Psoas muscle (tissue), 8 donors: ENCODE measurements around the gene AQP12B. TPM values are rescaled to one million over a fixed set of nuclear protein-coding genes. Genes with fewer than 3 reads are reported as not detected.
"Not testable (repeated sequence)": the region's sequence is repeated elsewhere in the genome, so short reads cannot be mapped to it uniquely, and the experiment has no call there.

Experiments
- ATAC-seq, 4 donors: fragments of 200-7000 bp; cut with Tn5 transposase; one replicate each; pipeline ENCODE4 v1.9.1; 2020; ENCODE audit warnings: moderate library complexity in 3 of 4, mild to moderate bottlenecking in 2 of 4
- DNase-seq, 2 donors: peaks; one replicate each; pipeline ENCODE4 v3.0.0-alpha.2; 2020
- H3K27ac ChIP-seq: fragments of 200-600 bp; one replicate; pipeline ENCODE4 v1.8.0; 2022
- H3K27me3 ChIP-seq, 3 donors: fragments of 200-600 bp in 1 of 3; one replicate each; pipeline versions ENCODE4 v1.6.1 to v1.8.0; 2013 to 2022; ENCODE audit warnings: low read length in 2 of 3, mild to moderate bottlenecking in 2 of 3, moderate library complexity in 1 of 3; ENCODE audit not compliant: insufficient read depth in 3 of 3
- H3K36me3 ChIP-seq, 2 donors: fragments of 200-600 bp in 1 of 2; one replicate each; pipeline versions ENCODE4 v1.6.1 to v1.8.0; 2013 to 2022; ENCODE audit warnings: low read depth in 1 of 2, mild to moderate bottlenecking in 1 of 2, moderate library complexity in 1 of 2; ENCODE audit not compliant: insufficient read depth in 1 of 2
- H3K4me1 ChIP-seq: fragments of 200-600 bp; one replicate; pipeline ENCODE4 v1.8.0; 2022
- H3K4me3 ChIP-seq: fragments of 200-600 bp; one replicate; pipeline ENCODE4 v1.8.0; 2022; ENCODE audit warnings: mild to moderate bottlenecking
- H3K9me3 ChIP-seq: fragments of 200-600 bp; one replicate; pipeline ENCODE4 v1.8.0; 2022
- WGBS, 3 donors: extraction: QIAGEN DNeasy Blood & Tissue Kit; methylation state at CpG; one replicate each; pipeline versions ENCODE4 v1.1.6 to v1.1.7; 2013; 5-methylcytosine and 5-hydroxymethylcytosine counted together
- intact Hi-C, 2 donors: fragments of 100-400 bp; cut with DNase I; formaldehyde crosslinking; loops; one replicate each; pipeline versions ENCODE4 v1.11.0 to v1.14.2; 2022
- polyA plus RNA-seq, 3 donors: library from polyadenylated mRNA; stranded (reverse); fragments of 200-250 nt; gene quantifications; one replicate each; pipeline ENCODE4 v1.2.3, GENCODE V29; 2013
- total RNA-seq, 4 donors: library from RNA; stranded (reverse); fragmentation: NEBNext Ultra II Directional in 2 of 4; extraction: Animal tissue kit (Norgen Biotek cat#: 25700) in 2 of 4; gene quantifications; one replicate each; pipeline versions ENCODE4 v1.2.1 to v1.2.4, GENCODE V29; 2021 to 2023
- TF ChIP-seq, protein P1 (sequence below): fragments of 200-600 bp; IDR thresholded peaks from one replicate; pipeline ENCODE4 v1.8.0; 2022; ENCODE audit warnings: antibody characterized with exemption
- donor health status: healthy with polysubstance abuse.
- donor health status: DM: no; HTN: no; CAD: no; lungs with moderate emphysema.
- donor health status: Bipolar disorder and iron deficiency.
- donor health status: healthy.
- donor health status: DM: yes; HTN: yes; CAD: no.
- donor health status: DM: no; HTN: no; CAD: no.
- donor health status: DM: no; HTN: no; CAD: no.
- donor health status: DM: yes; HTN: yes; CAD: no.

AQP12B gene
- total and polyA plus RNA-seq, 7 donors = not detected

GRCh38 chr2:240702640-240703011 lies 19.9 kb upstream of the AQP12B start:
- intact Hi-C loops = loop anchor here in 1 of 2 donors (10.0 kb wide), 1 partner anchor 188 kb away; no protein-coding TSS in a partner anchor

DNA sequence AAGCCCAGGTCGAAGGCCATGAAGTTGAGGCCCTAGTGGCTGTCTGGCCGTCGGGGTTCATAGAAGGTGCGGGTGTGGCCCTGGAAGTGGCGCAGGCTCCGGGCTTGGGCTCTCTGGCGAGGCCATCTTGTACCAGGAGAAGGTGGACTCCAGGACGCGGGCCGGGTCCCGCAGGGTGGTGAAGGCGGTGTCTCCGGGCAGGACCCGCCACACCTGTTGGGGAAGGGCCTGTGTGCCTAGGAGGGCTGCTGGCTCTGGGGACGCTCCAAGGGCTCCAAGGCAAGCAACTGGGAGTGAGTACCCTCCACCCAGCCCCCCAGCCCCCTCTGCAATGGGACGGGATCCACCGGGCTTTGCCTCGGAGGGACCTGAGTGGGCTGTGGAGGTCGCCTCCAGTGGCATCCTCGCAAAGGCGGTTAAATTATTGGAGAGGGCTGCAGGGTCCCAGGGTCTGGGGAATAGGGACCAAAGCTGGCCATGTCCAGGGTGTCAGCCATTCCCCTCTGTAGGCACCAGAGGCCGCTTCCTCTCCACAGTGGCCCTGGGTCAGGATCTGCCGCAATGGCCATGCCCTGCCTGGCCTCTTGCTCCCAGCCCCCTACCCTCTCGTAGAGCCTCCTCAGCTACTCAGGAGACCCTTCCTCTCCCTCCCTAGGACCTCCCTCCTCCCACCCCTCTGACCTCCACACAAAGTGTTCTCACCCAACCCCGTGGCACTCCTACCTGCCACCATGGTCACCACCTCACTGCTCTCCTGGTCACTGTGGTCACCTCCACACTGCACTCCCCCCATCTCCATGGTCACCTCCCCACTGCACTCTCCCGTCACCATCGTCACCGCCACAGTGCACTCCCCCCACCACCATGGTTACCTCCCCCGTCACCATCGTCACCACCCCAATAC lies 19.3 kb upstream of the AQP12B start:
- ATAC-seq = no peak
- intact Hi-C loops = loop anchor here in 1 of 2 donors (10.0 kb wide), 1 partner anchor 187 kb away; no protein-coding TSS in a partner anchor
- H3K36me3 ChIP-seq = no peaks in the 10 kb centered on the region
- peak in 1 of 2 donors; percentile 12 for DNase-seq
- 84 to 90% (median 88%) methylated on average over 27 to 30 of the region's 30 CpGs for WGBS, 3 donors
- no peak overlapping the region for H3K4me3 ChIP-seq
- H3K27me3 ChIP-seq = peaks cover 0 to 21% (median 6%) of the 10 kb centered on the region in 3 donors
- H3K9me3 ChIP-seq = no peaks in the 10 kb centered on the region
- H3K27ac ChIP-seq = no peak overlapping the region
- H3K4me1 ChIP-seq = no peaks in the 10 kb centered on the region
- TF ChIP-seq, protein P1, sequence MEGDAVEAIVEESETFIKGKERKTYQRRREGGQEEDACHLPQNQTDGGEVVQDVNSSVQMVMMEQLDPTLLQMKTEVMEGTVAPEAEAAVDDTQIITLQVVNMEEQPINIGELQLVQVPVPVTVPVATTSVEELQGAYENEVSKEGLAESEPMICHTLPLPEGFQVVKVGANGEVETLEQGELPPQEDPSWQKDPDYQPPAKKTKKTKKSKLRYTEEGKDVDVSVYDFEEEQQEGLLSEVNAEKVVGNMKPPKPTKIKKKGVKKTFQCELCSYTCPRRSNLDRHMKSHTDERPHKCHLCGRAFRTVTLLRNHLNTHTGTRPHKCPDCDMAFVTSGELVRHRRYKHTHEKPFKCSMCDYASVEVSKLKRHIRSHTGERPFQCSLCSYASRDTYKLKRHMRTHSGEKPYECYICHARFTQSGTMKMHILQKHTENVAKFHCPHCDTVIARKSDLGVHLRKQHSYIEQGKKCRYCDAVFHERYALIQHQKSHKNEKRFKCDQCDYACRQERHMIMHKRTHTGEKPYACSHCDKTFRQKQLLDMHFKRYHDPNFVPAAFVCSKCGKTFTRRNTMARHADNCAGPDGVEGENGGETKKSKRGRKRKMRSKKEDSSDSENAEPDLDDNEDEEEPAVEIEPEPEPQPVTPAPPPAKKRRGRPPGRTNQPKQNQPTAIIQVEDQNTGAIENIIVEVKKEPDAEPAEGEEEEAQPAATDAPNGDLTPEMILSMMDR = no peak

More at GRCh38 chr2:240702640-240703011, 19.9 kb upstream of the AQP12B start:
- 75 to 81% (median 79%) methylated on average over 9 of the region's 9 CpGs for WGBS, 3 donors
- H3K27ac ChIP-seq = no peak overlapping the region
- H3K4me3 ChIP-seq = no peak overlapping the region
- ATAC-seq (no peak), DNase-seq (peak; percentile 0 to 19)
- H3K9me3 ChIP-seq = no peaks in the 10 kb centered on the region
- H3K36me3 ChIP-seq = no peaks in the 10 kb centered on the region
- no peaks in the 10 kb centered on the region for H3K4me1 ChIP-seq
- TF ChIP-seq, protein P1 = no peak
- peaks cover 0 to 21% (median 9%) of the 10 kb centered on the region in 3 donors for H3K27me3 ChIP-seq

DNA sequence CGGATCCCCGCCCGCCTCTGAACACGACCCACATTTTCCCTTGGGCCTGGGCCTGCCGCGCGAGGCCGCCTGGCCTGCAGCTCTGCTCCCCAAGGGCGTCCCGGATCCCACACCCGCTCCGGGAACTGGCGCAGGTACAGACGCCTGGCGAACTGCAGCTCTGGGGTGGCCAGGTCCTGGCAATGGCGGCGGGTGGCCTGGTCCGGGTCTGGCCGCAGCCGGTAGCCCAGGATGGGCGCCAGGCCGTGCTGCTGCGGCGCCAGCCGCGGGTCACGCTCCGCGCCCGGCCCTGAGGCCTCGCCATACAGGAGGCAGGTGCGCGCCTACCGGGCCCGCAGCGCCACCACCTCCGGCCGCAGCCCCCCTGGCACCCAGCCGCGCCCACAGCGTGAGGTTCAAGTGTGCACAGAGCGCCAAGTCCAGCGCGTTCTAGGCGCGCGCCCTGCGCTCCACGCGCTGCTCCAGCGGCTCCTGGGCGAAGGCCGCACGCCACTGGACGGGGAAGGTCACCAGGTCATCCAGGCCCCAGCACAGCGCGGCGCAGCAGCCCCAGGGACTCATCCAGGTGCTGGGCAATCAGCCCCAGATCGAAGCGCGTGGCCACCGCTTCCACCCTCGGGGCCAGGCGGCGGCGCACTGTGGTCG lies 18.5 kb upstream of the AQP12B start:
- TF ChIP-seq, protein P1 = no peak
- Histone ChIP-seq H3K4me1 (no peaks in the 10 kb centered on the region), H3K9me3 (no peaks in the 10 kb centered on the region), H3K27me3 (peaks cover 0 to 21% (median 5%) of the 10 kb centered on the region in 3 donors), H3K4me3 (no peak overlapping the region), H3K36me3 (no peaks in the 10 kb centered on the region), H3K27ac (no peak overlapping the region)
- intact Hi-C loops = loop anchor here in 1 of 2 donors (10.0 kb wide), 1 partner anchor 186 kb away; no protein-coding TSS in a partner anchor
- DNase-seq (peak in 1 of 2 donors; percentile 9), ATAC-seq (no peak)
- 82 to 90% (median 84%) methylated on average over 58 to 67 of the region's 67 CpGs for WGBS, 3 donors

DNA sequence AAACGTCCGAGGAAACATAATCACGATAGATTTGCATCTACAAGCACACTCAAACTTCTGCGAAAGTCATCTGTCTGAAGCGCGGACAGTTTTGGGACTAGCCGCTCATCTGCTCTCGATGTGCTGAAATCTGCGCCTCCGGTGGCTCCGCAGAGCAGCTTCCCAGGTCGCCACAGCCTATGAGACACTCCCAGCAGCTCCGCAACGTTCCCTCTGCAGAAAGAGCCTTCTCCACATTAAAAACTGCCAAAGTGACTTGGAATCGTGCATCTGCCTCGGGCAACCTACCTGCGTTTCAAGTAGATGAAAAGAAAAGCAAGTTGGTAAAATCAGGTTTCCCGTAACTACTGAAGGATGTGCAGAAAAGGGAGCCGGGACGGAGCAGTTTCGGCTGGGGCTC lies 17.9 kb upstream of the AQP12B start:
- H3K36me3 ChIP-seq, H3K4me1 ChIP-seq, H3K4me3 ChIP-seq, ATAC-seq, H3K9me3 ChIP-seq, H3K27ac ChIP-seq: not testable (repeated sequence)
- peak in 1 of 2 donors; percentile 0 for DNase-seq
- WGBS, 3 donors = 61 to 76% (median 71%) methylated on average over 15 to 19 of the region's 21 CpGs
- peaks cover 0 to 21% (median 5%) of the 10 kb centered on the region in 3 donors for H3K27me3 ChIP-seq
- intact Hi-C loops = loop anchor here in 1 of 2 donors (10.0 kb wide), 1 partner anchor 186 kb away; no protein-coding TSS in a partner anchor

- not testable (repeated sequence) for ATAC-seq, H3K4me3 ChIP-seq, H3K27ac ChIP-seq, H3K4me1 ChIP-seq, H3K9me3 ChIP-seq, H3K36me3 ChIP-seq
- H3K27me3 ChIP-seq = peaks cover 0 to 21% (median 5%) of the 10 kb centered on the region in 3 donors
- WGBS, 3 donors = 22 to 33% (median 28%) methylated on average over 7 to 8 of the region's 8 CpGs
- DNase-seq = peak in 1 of 2 donors; percentile 6
- intact Hi-C loops = loop anchor here in 1 of 2 donors (10.0 kb wide), 1 partner anchor 185 kb away; no protein-coding TSS in a partner anchor
These were observed 17.1 kb upstream of the AQP12B start for GRCh38 chr2:240699835-240700234.

DNA sequence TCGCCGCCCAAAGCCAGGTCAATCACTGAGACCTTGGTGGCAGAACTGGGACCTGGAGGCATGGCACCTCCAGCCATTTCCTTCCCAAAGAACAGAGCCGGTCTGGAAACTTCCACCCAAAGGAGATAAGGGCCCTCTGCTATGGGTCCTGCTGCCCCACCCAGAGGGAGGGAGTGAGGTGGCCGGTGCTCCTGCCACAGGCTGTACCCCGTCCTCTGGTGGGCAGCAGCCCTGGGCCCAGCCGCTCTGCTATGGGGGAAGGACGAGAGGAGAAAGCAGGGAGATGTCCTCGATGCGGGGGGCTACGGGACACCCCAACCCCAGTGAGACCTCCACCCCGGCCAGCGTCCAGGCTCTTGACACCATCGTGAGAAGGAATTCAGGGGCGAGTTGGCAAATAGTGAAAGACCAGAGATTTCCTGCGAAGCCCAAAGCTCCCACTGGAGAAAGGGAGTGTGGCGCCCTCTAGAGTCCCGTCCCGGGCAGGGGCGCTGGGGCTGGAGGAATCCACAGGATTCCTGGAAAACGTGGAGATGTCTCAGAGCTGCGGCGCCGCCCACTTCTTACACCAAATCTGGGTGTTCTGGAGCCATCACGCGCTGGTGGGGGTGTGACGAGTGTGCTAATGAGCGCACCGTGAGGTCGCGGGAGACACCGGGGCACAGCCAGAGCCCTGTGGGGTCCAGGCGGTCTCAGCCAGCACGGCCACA lies 16.3 kb upstream of the AQP12B start:
- H3K9me3 ChIP-seq, H3K27ac ChIP-seq, H3K4me3 ChIP-seq, H3K36me3 ChIP-seq, intact Hi-C loops, H3K4me1 ChIP-seq: not testable (repeated sequence)
- DNase-seq (peak in 1 of 2 donors; percentile 4), ATAC-seq (peak; percentile 32 to 80 (median 52))
- peaks cover 0 to 16% (median 2%) of the 10 kb centered on the region in 3 donors for H3K27me3 ChIP-seq
- WGBS, 3 donors = 59 to 63% (median 62%) methylated on average over 3 to 7 of the region's 33 CpGs

GRCh38 chr2:240696469-240696868 lies 13.8 kb upstream of the AQP12B start:
- H3K4me1 ChIP-seq, H3K36me3 ChIP-seq, intact Hi-C loops, H3K4me3 ChIP-seq, H3K27me3 ChIP-seq, H3K27ac ChIP-seq, DNase-seq, H3K9me3 ChIP-seq, ATAC-seq: not testable (repeated sequence)
- 65 to 70% methylated on average over 3 to 5 of the region's 13 CpGs; no CpG with 5 or more reads in 1 of the 3 donors for WGBS, 3 donors
